Right cardiac atrium (tissue), 5 donors: ENCODE data around the gene EXOC3. TPM values are rescaled to one million over a fixed set of nuclear protein-coding genes. Genes with fewer than 3 reads are reported as not detected.
A peak's percentile ranks its signal among the peaks of the same experiment; 100 is the strongest.
"Not testable (repeated sequence)": the region's sequence is repeated elsewhere in the genome, so short reads cannot be mapped to it uniquely, and the experiment has no call there.

ENCODE experiments used
- ATAC-seq, 2 donors: fragments of 200-7000 bp; cut with Tn5 transposase; one replicate each; pipeline versions ENCODE4 v1.8.0 to v1.9.1; 2020; ENCODE audit warnings: moderate library complexity in 2 of 2, mild to moderate bottlenecking in 1 of 2
- DNase-seq, 3 donors: peaks; one replicate each; pipeline ENCODE4 v3.0.0-alpha.2; 2020
- H3K27ac ChIP-seq: one replicate; pipeline ENCODE4 v1.5.1; 2013; ENCODE audit warnings: mild to moderate bottlenecking, low read length, control low read depth, moderate library complexity
- H3K27me3 ChIP-seq: one replicate; pipeline ENCODE4 v1.6.1; 2013; ENCODE audit not compliant: control insufficient read depth, insufficient read depth
- H3K4me1 ChIP-seq: one replicate; pipeline ENCODE4 v1.6.1; 2013; ENCODE audit warnings: low read length; ENCODE audit not compliant: control insufficient read depth, insufficient read depth
- H3K4me3 ChIP-seq: one replicate; pipeline ENCODE4 v1.5.1; 2013; ENCODE audit warnings: low read length, control low read depth
- H3K9me3 ChIP-seq: one replicate; pipeline ENCODE4 v1.6.1; 2013; ENCODE audit warnings: low read length; ENCODE audit not compliant: control insufficient read depth
- WGBS: extraction: QIAGEN DNeasy Blood & Tissue Kit; methylation state at CpG from one replicate; pipeline ENCODE4 v1.1.7; 2013; 5-methylcytosine and 5-hydroxymethylcytosine counted together
- intact Hi-C, 4 donors: fragments of 100-400 bp; cut with DNase I; formaldehyde crosslinking; loops; one replicate each; pipeline versions ENCODE4 v1.11.0 to v1.14.0; 2022 to 2023
- polyA plus RNA-seq: library from polyadenylated mRNA; stranded (reverse); fragments of 200-250 nt; gene quantifications from one replicate; pipeline ENCODE4 v1.2.3, GENCODE V29; 2013
- total RNA-seq, 4 donors: library from RNA; stranded (reverse); fragmentation: NEBNext Ultra II Directional; extraction: Animal tissue kit (Norgen Biotek cat#: 25700); gene quantifications; one replicate each; pipeline ENCODE4 v1.2.1, GENCODE V29; 2021
- donor health status: healthy with polysubstance abuse.
- donor health status: DM: no; HTN: yes; CAD: no.
- donor health status: DM: no; HTN: no; CAD: no.
- donor health status: DM: no; HTN: yes; CAD: no; lungs with severe emphysema.
- donor health status: DM: yes; HTN: yes; CAD: no.

Gene EXOC3
- total and polyA plus RNA-seq, 5 donors, result 30.1 to 50.2 (median 46.5) TPM

GRCh38 chr5:504326-505154 is 61.6 kb downstream of the EXOC3 start:
- ATAC-seq (no peak), DNase-seq (peak in 1 of 3 donors; percentile 27)
- WGBS, result 67% methylated on average over 33 of the region's 33 CpGs
- Histone ChIP-seq H3K27ac (no peak overlapping the region), H3K9me3 (no peaks in the 10 kb centered on the region), H3K4me1 (no peaks in the 10 kb centered on the region), H3K4me3 (no peak overlapping the region), H3K27me3 (no peaks in the 10 kb centered on the region)
- intact Hi-C loops, result no loop called here

- 77% methylated on average over 30 of the region's 30 CpGs for WGBS
- DNase-seq (peak in 2 of 3 donors; percentile 35 to 44), ATAC-seq (no peak)
- no peaks in the 10 kb centered on the region for H3K27me3 ChIP-seq
- H3K9me3 ChIP-seq, result no peaks in the 10 kb centered on the region
- no peak overlapping the region for H3K27ac ChIP-seq
- intact Hi-C loops, result no loop called here
- H3K4me1 ChIP-seq, result no peaks in the 10 kb centered on the region
- no peak overlapping the region for H3K4me3 ChIP-seq
These were observed 63.1 kb downstream of the EXOC3 start for GRCh38 chr5:505951-506525.

- DNase-seq, result peak in 2 of 3 donors; percentile 24 to 54
- H3K9me3 ChIP-seq, H3K4me1 ChIP-seq, H3K27ac ChIP-seq, H3K4me3 ChIP-seq, ATAC-seq, H3K27me3 ChIP-seq, intact Hi-C loops: not testable (repeated sequence)
- WGBS, result 97% methylated on average over 42 of the region's 42 CpGs
These were observed 65.1 kb downstream of the EXOC3 start for GRCh38 chr5:507986-508575.

DNA sequence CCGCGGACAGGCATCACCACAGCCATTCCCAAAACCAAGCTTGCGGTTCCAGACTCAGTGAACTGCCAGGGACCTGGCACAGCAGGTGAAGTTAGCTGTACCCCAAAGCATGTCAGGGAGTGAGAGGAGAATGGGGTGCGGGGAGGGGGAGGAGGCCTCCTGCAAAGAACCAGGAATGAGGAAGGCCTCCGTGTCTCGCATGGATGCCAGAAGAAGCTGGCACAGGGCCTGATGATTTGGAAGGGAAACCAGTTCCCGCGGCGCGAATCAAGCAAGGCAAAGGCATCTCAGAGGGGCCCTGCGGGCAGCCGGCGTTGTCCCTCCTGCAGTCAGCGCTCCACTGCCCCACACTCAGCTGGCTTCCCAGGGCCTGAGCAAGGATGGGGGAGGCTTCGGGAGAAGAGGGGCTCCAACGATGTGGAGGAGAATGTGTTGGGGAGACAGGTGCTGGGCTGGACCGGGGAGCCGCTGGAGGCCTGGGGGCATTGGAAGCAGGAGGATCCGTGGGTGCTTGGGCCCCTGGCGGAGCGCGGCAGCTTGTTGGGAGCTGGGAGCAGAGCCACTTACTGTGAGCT is 66.7 kb downstream of the EXOC3 start:
- 76% methylated on average over 22 of the region's 22 CpGs for WGBS
- Histone ChIP-seq H3K27ac (no peak overlapping the region), H3K27me3 (no peaks in the 10 kb centered on the region), H3K9me3 (no peaks in the 10 kb centered on the region), H3K4me3 (no peak overlapping the region), H3K4me1 (no peaks in the 10 kb centered on the region)
- intact Hi-C loops, result no loop called here
- ATAC-seq (no peak), DNase-seq (peak in 2 of 3 donors; percentile 31 to 40)

DNA sequence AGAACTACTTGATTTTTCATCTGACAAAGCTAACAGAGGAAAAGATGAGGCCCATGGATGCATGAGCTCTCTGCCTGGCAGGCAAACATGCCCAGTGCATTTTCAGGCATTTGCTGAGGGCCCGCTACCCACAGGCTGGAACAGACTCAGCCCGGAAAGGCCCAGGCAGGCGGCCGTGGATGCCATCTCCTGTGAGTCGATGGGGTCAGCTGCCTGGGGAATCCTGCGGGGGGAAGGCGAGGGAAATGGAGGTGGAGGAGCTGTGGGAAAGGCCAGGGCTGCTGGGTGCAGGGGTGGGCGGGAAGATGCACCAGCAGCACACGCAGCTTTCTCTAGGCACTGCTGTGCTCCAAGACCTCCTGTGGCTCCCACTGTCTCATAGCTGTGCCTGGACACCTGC is 67.5 kb downstream of the EXOC3 start:
- Histone ChIP-seq H3K27me3 (no peaks in the 10 kb centered on the region), H3K4me1 (no peaks in the 10 kb centered on the region), H3K9me3 (no peaks in the 10 kb centered on the region), H3K27ac (no peak overlapping the region), H3K4me3 (no peak overlapping the region)
- DNase-seq, result peak in 2 of 3 donors; percentile 11 to 37
- intact Hi-C loops, result no loop called here
- 80% methylated on average over 9 of the region's 9 CpGs for WGBS
- ATAC-seq, result no peak

- Histone ChIP-seq H3K27ac (no peak overlapping the region), H3K4me3 (no peak overlapping the region), H3K4me1 (no peaks in the 10 kb centered on the region), H3K27me3 (no peaks in the 10 kb centered on the region), H3K9me3 (no peaks in the 10 kb centered on the region)
- intact Hi-C loops, result no loop called here
- ATAC-seq (no peak), DNase-seq (peak in 2 of 3 donors; percentile 10 to 20)
- 92% methylated on average over 16 of the region's 16 CpGs for WGBS
These were observed 68.5 kb downstream of the EXOC3 start for GRCh38 chr5:511476-511875.

DNA sequence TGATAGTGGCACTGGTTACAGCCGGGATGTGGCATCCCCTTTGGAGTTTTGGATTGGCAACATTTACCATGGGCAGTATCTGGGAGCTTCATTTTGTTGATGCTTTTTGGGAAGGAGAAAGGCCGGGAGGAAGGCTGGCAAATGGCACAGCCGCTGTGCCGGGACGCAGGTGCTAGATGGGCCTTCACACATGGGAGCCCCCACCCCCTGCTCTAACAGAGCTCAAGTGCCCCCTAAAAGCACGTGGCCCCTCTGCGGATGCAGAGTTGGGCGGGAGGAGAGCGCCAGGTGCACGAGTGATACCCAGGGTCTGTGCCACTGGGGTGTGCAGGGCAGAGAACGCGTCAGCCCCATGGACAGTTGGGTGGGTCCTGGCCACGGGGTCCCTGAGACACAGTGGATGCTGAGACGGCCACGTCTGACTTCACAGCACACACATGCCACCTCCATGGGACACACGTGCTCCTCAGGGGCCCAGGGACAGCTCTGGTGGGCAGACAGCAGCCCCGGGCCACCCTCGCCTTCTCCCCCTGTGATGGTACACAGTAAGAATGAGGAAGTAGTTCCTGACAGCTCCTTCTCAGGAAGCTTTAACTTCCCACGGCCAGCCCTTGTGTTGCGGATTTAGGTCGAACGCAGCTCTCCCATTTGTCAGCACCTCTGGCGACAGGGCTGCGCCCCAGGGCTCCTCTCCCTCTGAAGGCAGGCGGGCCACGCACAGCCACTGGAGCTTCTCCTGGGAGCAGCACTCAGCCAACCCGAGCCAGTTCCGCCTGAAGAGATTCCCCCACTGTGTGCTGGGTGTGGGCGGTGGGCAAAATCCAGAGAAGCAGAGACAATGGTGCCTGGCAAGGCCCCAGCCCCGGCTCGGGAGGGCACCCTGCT is 70.5 kb downstream of the EXOC3 start:
- H3K27ac ChIP-seq, result no peak overlapping the region
- H3K27me3 ChIP-seq, result no peaks in the 10 kb centered on the region
- H3K4me1 ChIP-seq, result no peaks in the 10 kb centered on the region
- 61% methylated on average over 31 of the region's 31 CpGs for WGBS
- DNase-seq, result peak in 2 of 3 donors; percentile 28 to 34
- no peak overlapping the region for H3K4me3 ChIP-seq
- intact Hi-C loops, result no loop called here
- ATAC-seq, result peak; percentile 17 to 33
- H3K9me3 ChIP-seq, result no peaks in the 10 kb centered on the region

DNA sequence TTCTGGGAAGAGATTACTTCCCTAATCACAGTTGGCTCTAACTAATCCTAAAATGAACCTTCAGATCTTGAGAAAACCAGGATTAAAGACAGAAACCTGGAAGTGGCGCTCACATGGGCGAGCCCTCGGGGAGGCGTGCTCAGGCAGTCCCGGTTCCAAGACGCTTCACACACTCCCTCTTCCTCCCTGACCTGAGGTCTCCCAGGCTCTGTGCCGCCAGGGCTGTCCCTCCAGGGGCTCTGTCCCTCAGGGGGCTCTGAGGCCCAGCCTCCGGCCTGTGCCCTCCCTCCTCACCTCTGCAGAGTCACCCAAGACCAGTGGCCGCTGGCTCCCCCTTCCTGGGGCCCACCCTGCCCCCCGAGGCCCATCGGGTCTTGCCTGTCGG is 71.1 kb downstream of the EXOC3 start:
- no peaks in the 10 kb centered on the region for H3K27me3 ChIP-seq
- H3K27ac ChIP-seq, result no peak overlapping the region
- intact Hi-C loops, result no loop called here
- no peaks in the 10 kb centered on the region for H3K9me3 ChIP-seq
- DNase-seq, result peak in 2 of 3 donors; percentile 18 to 38
- WGBS, result 71% methylated on average over 12 of the region's 12 CpGs
- no peaks in the 10 kb centered on the region for H3K4me1 ChIP-seq
- peak in 1 of 2 donors; percentile 37 for ATAC-seq
- H3K4me3 ChIP-seq, result no peak overlapping the region

GRCh38 chr5:514673-515072 is 71.7 kb downstream of the EXOC3 start:
- ATAC-seq, result no peak
- H3K27me3 ChIP-seq, result no peaks in the 10 kb centered on the region

DNA sequence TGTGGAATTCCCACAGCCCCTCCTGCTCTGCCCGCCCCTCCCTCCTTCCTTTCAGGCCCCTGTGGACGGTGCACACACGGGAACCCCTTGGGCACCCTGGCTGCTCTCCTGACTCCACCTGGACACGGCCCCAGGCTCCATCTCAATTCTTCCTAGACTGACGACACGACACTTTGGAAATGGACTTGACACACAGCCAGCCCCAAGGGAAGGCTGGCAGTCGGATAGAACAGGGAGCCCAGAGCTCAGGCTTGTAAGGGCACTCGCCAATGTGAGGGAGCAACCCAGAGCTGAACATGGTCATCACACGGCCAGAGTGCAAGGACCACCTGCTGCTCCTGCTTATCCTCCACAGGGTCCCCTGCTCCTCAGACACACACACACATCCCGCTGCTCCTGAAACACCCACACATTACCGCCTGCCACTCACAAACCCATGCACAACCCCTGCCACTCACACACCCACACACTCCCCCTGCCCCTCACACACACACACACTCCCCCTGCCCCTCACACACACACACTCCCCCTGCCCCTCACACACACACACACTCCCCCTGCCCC is 72.4 kb downstream of the EXOC3 start:
- WGBS, result 28% methylated on average over 11 of the region's 11 CpGs

More at GRCh38 chr5:514673-515072, 71.7 kb downstream of the EXOC3 start:
- peak in 1 of 3 donors; percentile 33 for DNase-seq
- no peaks in the 10 kb centered on the region for H3K9me3 ChIP-seq
- no peak overlapping the region for H3K4me3 ChIP-seq
- WGBS, result 80% methylated on average over 8 of the region's 8 CpGs
- intact Hi-C loops, result no loop called here
- H3K27ac ChIP-seq, result no peak overlapping the region
- no peaks in the 10 kb centered on the region for H3K4me1 ChIP-seq

More for the DNA sequence above, 72.4 kb downstream of the EXOC3 start:
- intact Hi-C loops, result no loop called here
- Histone ChIP-seq H3K9me3 (no peaks in the 10 kb centered on the region), H3K4me1 (no peaks in the 10 kb centered on the region), H3K4me3 (no peak overlapping the region), H3K27ac (no peak overlapping the region), H3K27me3 (no peaks in the 10 kb centered on the region)
- ATAC-seq (no peak), DNase-seq (peak in 2 of 3 donors; percentile 19 to 23)
